ENCODE data around the gene CCDC91. TPM values are rescaled to one million over a fixed set of nuclear protein-coding genes. Genes with fewer than 3 reads are reported as not detected.
"Not testable (repeated sequence)": the region's sequence is repeated elsewhere in the genome, so short reads cannot be mapped to it uniquely, and the experiment has no call there.

The CCDC91 gene
- total RNA-seq, 4 donors from 2014 or later, result 19.0 to 38.1 (median 23.1) TPM

DNA sequence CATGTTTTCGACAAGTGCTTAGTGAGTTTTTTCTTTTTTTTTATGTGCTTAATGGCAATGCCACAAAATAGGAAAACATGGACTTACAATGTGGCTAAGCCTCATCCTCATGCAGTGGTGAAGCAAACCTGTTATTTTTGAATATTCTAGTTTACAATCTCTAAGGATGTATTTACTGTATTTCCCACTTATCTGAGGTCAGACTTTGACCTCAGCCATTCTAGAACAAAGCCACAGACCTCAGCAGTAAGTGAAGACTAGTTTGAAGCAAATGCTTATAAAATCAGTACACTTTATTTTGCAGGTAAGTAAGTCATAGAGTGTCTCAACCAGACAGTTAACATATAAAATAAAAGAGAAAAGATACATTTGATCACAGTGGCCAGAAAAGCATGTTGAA is 130.1 kb downstream of the CCDC91 start:
- H3K9me3 ChIP-seq, result no peaks in the 10 kb centered on the region
- no peak for DNase-seq (ENCODE audit: low spot score in 2 of 2)
- no peaks in the 10 kb centered on the region for H3K4me1 ChIP-seq
- no peak overlapping the region for H3K4me3 ChIP-seq
- H3K27ac ChIP-seq, result no peak overlapping the region
- H3K36me3 ChIP-seq, result peaks cover 11% of the 10 kb centered on the region
- 98% methylated on average over 1 of the region's 1 CpG for WGBS
- TF ChIP-seq, protein P1, sequence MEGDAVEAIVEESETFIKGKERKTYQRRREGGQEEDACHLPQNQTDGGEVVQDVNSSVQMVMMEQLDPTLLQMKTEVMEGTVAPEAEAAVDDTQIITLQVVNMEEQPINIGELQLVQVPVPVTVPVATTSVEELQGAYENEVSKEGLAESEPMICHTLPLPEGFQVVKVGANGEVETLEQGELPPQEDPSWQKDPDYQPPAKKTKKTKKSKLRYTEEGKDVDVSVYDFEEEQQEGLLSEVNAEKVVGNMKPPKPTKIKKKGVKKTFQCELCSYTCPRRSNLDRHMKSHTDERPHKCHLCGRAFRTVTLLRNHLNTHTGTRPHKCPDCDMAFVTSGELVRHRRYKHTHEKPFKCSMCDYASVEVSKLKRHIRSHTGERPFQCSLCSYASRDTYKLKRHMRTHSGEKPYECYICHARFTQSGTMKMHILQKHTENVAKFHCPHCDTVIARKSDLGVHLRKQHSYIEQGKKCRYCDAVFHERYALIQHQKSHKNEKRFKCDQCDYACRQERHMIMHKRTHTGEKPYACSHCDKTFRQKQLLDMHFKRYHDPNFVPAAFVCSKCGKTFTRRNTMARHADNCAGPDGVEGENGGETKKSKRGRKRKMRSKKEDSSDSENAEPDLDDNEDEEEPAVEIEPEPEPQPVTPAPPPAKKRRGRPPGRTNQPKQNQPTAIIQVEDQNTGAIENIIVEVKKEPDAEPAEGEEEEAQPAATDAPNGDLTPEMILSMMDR (IDR thresholded peaks at IDR 0.05), result no peak
- no peak for TF ChIP-seq POLR2A (IDR thresholded peaks at IDR 0.05)
- no peak for TF ChIP-seq POLR2AphosphoS5 (IDR thresholded peaks at IDR 0.05)
- TF ChIP-seq EP300 (IDR thresholded peaks at IDR 0.05), result no peak
- H3K27me3 ChIP-seq, result no peaks in the 10 kb centered on the region

DNA sequence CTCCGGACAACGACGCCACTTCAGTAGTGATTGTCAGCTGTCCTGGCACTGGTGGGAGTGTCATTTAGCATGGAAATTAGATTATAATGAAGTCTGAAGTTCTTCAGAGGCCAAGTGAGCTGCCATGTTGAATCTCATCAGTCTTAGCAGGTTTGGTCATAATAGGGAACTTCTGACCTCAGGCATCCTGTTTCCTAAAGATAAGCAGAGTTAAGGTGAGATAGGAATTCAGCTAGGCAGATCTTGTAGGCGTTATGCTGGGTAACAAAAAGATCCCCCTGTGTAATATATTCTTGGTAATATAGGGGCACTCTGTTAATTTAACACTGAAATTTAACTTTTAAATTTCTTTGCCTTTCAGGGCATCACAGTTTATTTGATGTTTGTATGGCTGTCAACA is 137.5 kb downstream of the CCDC91 start:
- TF ChIP-seq POLR2AphosphoS5 (IDR thresholded peaks at IDR 0.05), result no peak
- TF ChIP-seq POLR2A (IDR thresholded peaks at IDR 0.05), result no peak
- TF ChIP-seq EP300 (IDR thresholded peaks at IDR 0.05), result no peak
- TF ChIP-seq, protein P1 (IDR thresholded peaks at IDR 0.05), result no peak
- H3K9me3 ChIP-seq, result no peaks in the 10 kb centered on the region
- no peaks in the 10 kb centered on the region for H3K4me1 ChIP-seq
- H3K27ac ChIP-seq, result no peak overlapping the region
- DNase-seq (ENCODE audit: low spot score in 2 of 2), result no peak
- peaks cover 3% of the 10 kb centered on the region for H3K36me3 ChIP-seq
- no peak overlapping the region for H3K4me3 ChIP-seq
- 96% methylated on average over 4 of the region's 4 CpGs for WGBS
- no peaks in the 10 kb centered on the region for H3K27me3 ChIP-seq

DNA sequence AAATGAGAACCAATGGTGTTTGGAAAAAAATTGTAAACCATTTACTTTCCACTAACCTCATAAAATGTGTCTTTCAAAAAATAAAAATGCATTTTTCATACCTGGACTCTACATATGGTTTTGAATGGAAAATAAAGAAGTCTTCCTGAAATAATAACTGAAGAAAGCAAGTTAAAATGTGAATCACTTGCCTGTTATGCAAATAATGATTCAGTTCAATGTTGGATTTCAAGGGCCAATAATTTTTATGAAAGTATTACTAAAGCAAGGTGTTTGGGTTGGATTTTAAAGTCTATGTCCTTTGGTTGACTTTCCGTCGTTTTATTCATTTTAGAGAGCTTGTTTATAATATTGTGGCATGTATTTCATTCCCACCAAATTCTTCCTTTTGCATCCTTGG is 138.7 kb downstream of the CCDC91 start:
- no peak overlapping the region for H3K27ac ChIP-seq

DNA sequence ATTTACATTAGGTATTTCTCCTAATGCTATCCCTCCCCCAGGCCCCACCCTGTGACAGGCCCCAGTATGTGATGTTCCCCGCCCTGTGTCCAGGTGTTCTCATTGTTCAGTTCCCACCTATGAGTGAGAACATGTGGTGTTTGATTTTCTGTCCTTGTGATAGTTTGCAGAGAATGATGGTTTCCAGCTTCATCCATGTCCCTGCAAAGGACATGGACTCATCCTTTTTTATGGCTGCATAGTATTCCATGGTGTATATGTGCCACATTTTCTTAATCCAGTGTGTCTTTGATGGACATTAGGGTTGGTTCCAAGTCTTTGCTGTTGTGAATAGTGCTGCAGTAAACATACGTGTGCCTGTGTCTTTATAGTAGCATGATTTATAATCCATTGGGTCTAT is 139.5 kb downstream of the CCDC91 start:
- H3K9me3 ChIP-seq; H3K4me1 ChIP-seq; H3K27ac ChIP-seq; H3K27me3 ChIP-seq; H3K4me3 ChIP-seq; DNase-seq (ENCODE audit: low spot score in 2 of 2); H3K36me3 ChIP-seq: not testable (repeated sequence)
- 96% methylated on average over 2 of the region's 2 CpGs for WGBS

More for the DNA sequence above, 138.7 kb downstream of the CCDC91 start:
- no peak for DNase-seq (ENCODE audit: low spot score in 2 of 2)
- Histone ChIP-seq H3K9me3 (no peaks in the 10 kb centered on the region), H3K27me3 (no peaks in the 10 kb centered on the region), H3K36me3 (peaks cover 3% of the 10 kb centered on the region), H3K4me1 (no peaks in the 10 kb centered on the region), H3K4me3 (no peak overlapping the region)
- no peak for TF ChIP-seq POLR2A (IDR thresholded peaks at IDR 0.05)
- no peak for TF ChIP-seq POLR2AphosphoS5 (IDR thresholded peaks at IDR 0.05)
- TF ChIP-seq, protein P1 (IDR thresholded peaks at IDR 0.05), result no peak
- no peak for TF ChIP-seq EP300 (IDR thresholded peaks at IDR 0.05)
- 99% methylated on average over 2 of the region's 2 CpGs for WGBS

DNA sequence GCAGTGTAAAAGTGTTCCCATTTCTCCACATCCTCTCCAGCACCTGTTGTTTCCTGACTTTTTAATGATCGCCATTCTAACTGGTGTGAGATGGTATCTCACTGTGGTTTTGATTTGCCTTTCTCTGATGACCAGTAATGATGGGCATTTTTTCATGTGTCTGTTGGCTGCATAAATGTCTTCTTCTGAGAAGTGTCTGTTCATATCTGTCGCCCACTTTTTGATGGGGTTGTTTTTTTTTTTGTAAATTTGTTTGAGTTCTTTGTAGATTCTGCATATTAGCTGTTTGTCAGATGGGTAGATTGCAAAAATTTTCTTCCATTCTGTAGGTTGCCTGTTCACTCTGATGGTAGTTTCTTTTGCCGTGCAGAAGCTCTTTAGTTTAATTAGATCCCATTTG is 140.0 kb downstream of the CCDC91 start:
- not testable (repeated sequence) for H3K9me3 ChIP-seq; H3K27me3 ChIP-seq; H3K36me3 ChIP-seq; H3K4me1 ChIP-seq; DNase-seq (ENCODE audit: low spot score in 2 of 2); H3K27ac ChIP-seq; H3K4me3 ChIP-seq
- 94% methylated on average over 3 of the region's 3 CpGs for WGBS

DNA sequence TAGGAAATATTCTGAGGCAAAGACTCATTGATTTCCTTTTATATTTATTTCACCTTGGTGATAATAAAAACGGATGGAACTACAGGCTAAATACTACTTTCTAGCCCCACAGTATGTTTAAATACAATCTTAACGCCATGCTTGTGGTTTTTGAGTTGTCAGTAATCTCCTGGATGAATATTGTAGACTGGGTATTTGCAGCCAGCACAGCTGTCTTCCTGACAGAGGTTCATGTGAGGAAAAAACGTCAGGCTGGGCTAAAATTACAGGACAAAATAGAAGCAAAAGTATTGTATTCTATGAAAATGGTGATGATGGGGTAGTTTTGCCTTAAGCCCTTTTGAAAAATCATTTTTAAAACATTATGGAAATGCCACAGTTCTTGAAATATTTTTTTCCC is 140.9 kb downstream of the CCDC91 start:
- Histone ChIP-seq H3K27ac (no peak overlapping the region), H3K27me3 (no peaks in the 10 kb centered on the region), H3K4me1 (no peaks in the 10 kb centered on the region), H3K9me3 (no peaks in the 10 kb centered on the region), H3K36me3 (peaks cover 3% of the 10 kb centered on the region), H3K4me3 (no peak overlapping the region)
- TF ChIP-seq EP300 (IDR thresholded peaks at IDR 0.05), result no peak
- TF ChIP-seq POLR2AphosphoS5 (IDR thresholded peaks at IDR 0.05), result no peak
- TF ChIP-seq POLR2A (IDR thresholded peaks at IDR 0.05), result no peak
- TF ChIP-seq, protein P1 (IDR thresholded peaks at IDR 0.05), result no peak
- WGBS, result 59% methylated on average over 3 of the region's 3 CpGs
- DNase-seq (ENCODE audit: low spot score in 2 of 2), result no peak

Data from suprapubic skin (tissue), 4 donors.